Peyer's patch (tissue), 4 donors: ENCODE measurements around the gene CFAP20DC.
"Not testable (repeated sequence)": the region's sequence is repeated elsewhere in the genome, so short reads cannot be mapped to it uniquely, and the experiment has no call there.

Source experiments
- CTCF ChIP-seq, 6 experiments: fragments of 450-650 bp in 4 of 6; fragments of 200-600 bp in 2 of 6; sonication (generic) in 1 of 6; IDR thresholded peaks; one replicate each; pipeline ENCODE4 v1.5.1; 2017 to 2019; ENCODE audit warnings: antibody characterized with exemption in 6 of 6, mild to moderate bottlenecking in 3 of 6, moderate library complexity in 1 of 6
- POLR2A ChIP-seq, 2 donors: fragments of 450-650 bp; IDR thresholded peaks; one replicate each; pipeline ENCODE4 v1.5.1; 2017; ENCODE audit warnings: antibody characterized with exemption in 2 of 2, mild to moderate bottlenecking in 2 of 2, moderate library complexity in 2 of 2

DNA sequence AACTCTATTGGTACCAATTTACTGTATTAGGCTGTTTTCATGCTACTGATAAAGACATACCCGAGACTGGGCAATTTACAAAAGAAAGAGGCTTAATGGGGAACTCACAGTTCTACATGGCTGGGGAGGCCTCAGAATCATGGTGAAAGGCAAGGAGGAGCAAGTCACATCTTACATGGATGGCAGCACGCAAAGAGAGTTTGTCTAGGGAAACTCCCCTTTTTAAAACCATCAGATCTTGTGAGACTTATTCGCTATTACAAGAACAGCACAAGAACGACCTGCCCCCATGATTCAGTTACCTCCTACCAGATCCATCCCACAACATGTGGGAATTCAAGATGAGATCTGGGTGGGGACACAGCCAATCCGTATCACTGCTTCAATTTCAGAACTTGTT is 154.1 kb downstream of the CFAP20DC start:
- not testable (repeated sequence) for TF ChIP-seq CTCF, POLR2A (IDR thresholded peaks at IDR 0.05)
